Measurements from ENCODE around the gene COX19. TPM values are rescaled to one million over a fixed set of nuclear protein-coding genes. Genes with fewer than 3 reads are reported as not detected.

The COX19 gene
- total RNA-seq, 1 experiment from 2014 or later: 12.3 TPM

GRCh38 chr7:982511-983003 lies 7.2 kb upstream of the COX19 start:
- Histone ChIP-seq H3K9ac (ENCODE audit: extremely low read depth, insufficient read length, low read length) (no peak overlapping the region), H2BK12ac (ENCODE audit: insufficient read length, low read depth, low read length) (no peak overlapping the region), H3K14ac (ENCODE audit: insufficient read depth, low read length) (no peak overlapping the region), H4K5ac (ENCODE audit: insufficient read length, low read depth, low read length) (no peak overlapping the region), H3T11ph (ENCODE audit: low read length) (no peak overlapping the region), H4K8ac (replicated peaks; ENCODE audit: insufficient read length, low read depth, low read length) (no peak overlapping the region), H3K4me1 (ENCODE audit: insufficient read depth, low read length) (no peaks in the 10 kb centered on the region), H3K79me2 (ENCODE audit: insufficient read depth, low read length) (no peaks in the 10 kb centered on the region), H3K23me2 (ENCODE audit: insufficient read length, low read depth, low read length, poor library complexity, severe bottlenecking) (no peaks in the 10 kb centered on the region), H3K9me3 (ENCODE audit: control insufficient read depth, low read depth, low read length) (no peaks in the 10 kb centered on the region), H3K18ac (ENCODE audit: insufficient read length, low read depth, low read length) (no peak overlapping the region), H2AFZ (ENCODE audit: low read length) (no peak overlapping the region), H3K4ac (ENCODE audit: low read depth, low read length) (no peak overlapping the region), H3K79me1 (ENCODE audit: insufficient read depth, low read depth, low read length, poor library complexity, severe bottlenecking) (no peaks in the 10 kb centered on the region), H4K91ac (ENCODE audit: insufficient read length, low read depth, low read length) (peak overlapping the region; percentile 68), H2BK15ac (ENCODE audit: low read depth, low read length) (no peak overlapping the region), H3K27me3 (ENCODE audit: insufficient read depth, low read length) (no peaks in the 10 kb centered on the region), H3K23ac (ENCODE audit: insufficient read length, low read depth, low read length) (no peak overlapping the region), H2BK120ac (ENCODE audit: low read depth, low read length, poor library complexity, severe bottlenecking) (no peak overlapping the region), H2BK5ac (ENCODE audit: insufficient read length, low read length) (no peak overlapping the region), H4K20me1 (ENCODE audit: control insufficient read depth, insufficient read depth, insufficient read length) (no peaks in the 10 kb centered on the region), H2BK20ac (ENCODE audit: low read depth, low read length, poor library complexity, severe bottlenecking) (no peak overlapping the region), H3K4me2 (ENCODE audit: insufficient read depth, insufficient read length, low read length) (no peak overlapping the region), H3K27ac (ENCODE audit: insufficient read length, low read depth, low read length) (no peak overlapping the region), H2AK5ac (ENCODE audit: insufficient read length, low read length) (no peak overlapping the region), H3K56ac (ENCODE audit: insufficient read length, low read depth, low read length) (no peak overlapping the region)
- DNase-seq: no peak
- H3K27ac Mint-ChIP-seq: no peak overlapping the region
- H3K27me3 Mint-ChIP-seq (ENCODE audit: low read depth): peaks cover 3% of the 10 kb centered on the region; the same call in 1 of the 2 replicates
- no peak for TF ChIP-seq CTCF (conservative IDR thresholded peaks at IDR 0.05)
- no peak overlapping the region for H3K4me3 Mint-ChIP-seq
- peaks cover 2 to 9% of the 10 kb centered on the region in 2 experiments; a peak in 2 of 4 replicates for H3K4me1 Mint-ChIP-seq
- WGBS (ENCODE audit: extremely low coverage, insufficient read length, low lambda C conversion rate): no CpG with 5 or more reads among the region's 10 CpGs
- no peaks in the 10 kb centered on the region for H3K36me3 Mint-ChIP-seq (ENCODE audit: insufficient read depth in 1 of 3, low read depth in 3 of 3)
- no peaks in the 10 kb centered on the region for H3K9me3 Mint-ChIP-seq

All from H9 (cell line).